CD14-positive monocyte (primary cell): ENCODE results near the gene NCBP1. TPM values are rescaled to one million over a fixed set of nuclear protein-coding genes. Genes with fewer than 3 reads are reported as not detected.
A peak's percentile ranks its signal among the peaks of the same experiment; 100 is the strongest.

Experiments
- DNase-seq, 3 donors: peaks; one replicate each; pipeline ENCODE4 v3.0.0-alpha.2; 2011 to 2022
- H2AFZ ChIP-seq: 2 replicates; pipeline ENCODE4 v1.6.0; 2012; ENCODE audit warnings: mild to moderate bottlenecking, low read depth, low read length, inconsistent platforms; ENCODE audit not compliant: insufficient read depth, poor library complexity, severe bottlenecking
- H3K27ac ChIP-seq, 2 donors: 1 replicate in 1 of 2; 2 replicates in 1 of 2; pipeline ENCODE4 v1.5.1; 2012 to 2013; ENCODE audit warnings: low read length in 2 of 2, control low read depth in 1 of 2, inconsistent platforms in 1 of 2, low read depth in 1 of 2, mild to moderate bottlenecking in 1 of 2
- H3K27me3 ChIP-seq, 2 donors: one replicate each; pipeline versions ENCODE4 v1.6.0 to v1.6.1; 2011 to 2013; ENCODE audit warnings: low read length in 2 of 2; ENCODE audit not compliant: control insufficient read depth in 2 of 2, insufficient read depth in 2 of 2
- H3K36me3 ChIP-seq, 2 donors: replicated peaks in 1 of 2; 1 replicate in 1 of 2; 2 replicates in 1 of 2; pipeline versions ENCODE4 v1.5.1 to v1.6.1; 2012 to 2013; ENCODE audit warnings: low read length in 2 of 2, control low read depth in 1 of 2, inconsistent platforms in 1 of 2, mild to moderate bottlenecking in 1 of 2; ENCODE audit not compliant: insufficient read depth in 2 of 2, control insufficient read depth in 1 of 2
- H3K4me1 ChIP-seq, 2 donors: 1 replicate in 1 of 2; 2 replicates in 1 of 2; pipeline versions ENCODE4 v1.5.1 to v1.6.1; 2012 to 2013; ENCODE audit warnings: low read length in 2 of 2, control low read depth in 1 of 2, inconsistent platforms in 1 of 2, mild to moderate bottlenecking in 1 of 2, moderate library complexity in 1 of 2; ENCODE audit not compliant: insufficient read depth in 2 of 2, control insufficient read depth in 1 of 2
- H3K4me2 ChIP-seq: replicated peaks from 2 replicates; pipeline ENCODE3; 2012; ENCODE audit warnings: low read length, moderate library complexity, mild to moderate bottlenecking; ENCODE audit not compliant: poor library complexity, severe bottlenecking; ENCODE audit errors: extremely low read depth
- H3K4me3 ChIP-seq, 3 experiments: fragments of 200-600 bp in 1 of 3; sonication (generic) in 1 of 3; replicated peaks in 1 of 3; 1 replicate in 2 of 3; 2 replicates in 1 of 3; pipeline ENCODE4 v1.5.1; 2011 to 2013; ENCODE audit warnings: low read length in 3 of 3, mild to moderate bottlenecking in 3 of 3, control low read depth in 2 of 3, low read depth in 2 of 3, inconsistent platforms in 1 of 3, moderate library complexity in 1 of 3
- H3K79me2 ChIP-seq: 2 replicates; pipeline ENCODE4 v1.6.0; 2012; ENCODE audit warnings: mild to moderate bottlenecking, control low read depth, inconsistent platforms, low read length, moderate library complexity; ENCODE audit not compliant: insufficient read depth
- H3K9ac ChIP-seq: 2 replicates; pipeline ENCODE4 v1.6.0; 2017; ENCODE audit warnings: low read length, mild to moderate bottlenecking; ENCODE audit not compliant: insufficient read depth, poor library complexity, severe bottlenecking
- H3K9me3 ChIP-seq, 2 donors: replicated peaks in 1 of 2; 1 replicate in 1 of 2; 2 replicates in 1 of 2; pipeline versions ENCODE4 v1.5.1 to v1.6.1; 2012 to 2013; ENCODE audit warnings: low read length in 2 of 2, control low read depth in 1 of 2; ENCODE audit not compliant: control insufficient read depth in 1 of 2, insufficient read depth in 1 of 2
- H4K20me1 ChIP-seq: 2 replicates; pipeline ENCODE4 v1.6.0; 2012; ENCODE audit warnings: mild to moderate bottlenecking, low read length, control low read depth, moderate library complexity; ENCODE audit not compliant: insufficient read depth
- H3K27ac Mint-ChIP-seq, 7 donors: one replicate each; pipeline ENCODE4 v1.8.0; 2020; ENCODE audit warnings: mild to moderate bottlenecking in 7 of 7, mixed read lengths in 7 of 7, moderate library complexity in 6 of 7, inconsistent platforms in 2 of 7
- H3K27me3 Mint-ChIP-seq, 3 donors: one replicate each; pipeline ENCODE4 v1.8.0; 2021 to 2022; ENCODE audit warnings: low read depth in 3 of 3, mild to moderate bottlenecking in 3 of 3, mixed read lengths in 3 of 3, moderate library complexity in 3 of 3, inconsistent platforms in 1 of 3
- H3K36me3 Mint-ChIP-seq, 2 donors: one replicate each; pipeline ENCODE4 v1.8.0; 2020; ENCODE audit warnings: mixed read lengths in 2 of 2, inconsistent platforms in 1 of 2, mild to moderate bottlenecking in 1 of 2
- H3K4me1 Mint-ChIP-seq: one replicate; pipeline ENCODE4 v1.8.0; 2020; ENCODE audit warnings: mild to moderate bottlenecking, mixed read lengths
- H3K4me3 Mint-ChIP-seq, 2 donors: one replicate each; pipeline ENCODE4 v1.8.0; 2020; ENCODE audit warnings: mild to moderate bottlenecking in 2 of 2, mixed read lengths in 2 of 2, moderate library complexity in 1 of 2
- H3K9me3 Mint-ChIP-seq, 7 donors: one replicate each; pipeline ENCODE4 v1.8.0; 2020 to 2022; ENCODE audit warnings: mixed read lengths in 7 of 7, mild to moderate bottlenecking in 6 of 7, moderate library complexity in 6 of 7, inconsistent platforms in 2 of 7
- CTCF ChIP-seq: fragments of 200-600 bp; IDR thresholded peaks from one replicate; pipeline ENCODE4 v1.8.0; 2022; ENCODE audit warnings: antibody characterized with exemption, mild to moderate bottlenecking
- WGBS: methylation state at CpG from one replicate; pipeline ENCODE4 v1.1.5; 2013; ENCODE audit warnings: missing lambda C conversion rate; ENCODE audit not compliant: insufficient coverage; 5-methylcytosine and 5-hydroxymethylcytosine counted together
- intact Hi-C, 2 donors: fragments of 100-400 bp; cut with micrococcal nuclease; formaldehyde crosslinking; loops; one replicate each; pipeline versions ENCODE4 v1.15.0 to v1.15.1; 2023
- polyA plus RNA-seq, 3 donors: library from polyadenylated mRNA; depleted of rRNA in 1 of 3; unstranded in 2 of 3; stranded (reverse) in 1 of 3; fragments of 300-500 nt in 2 of 3; fragments of >200 nt in 1 of 3; fragmentation: Illumina TruSeq in 2 of 3; gene quantifications; 1 replicate in 2 of 3; 2 replicates in 1 of 3; pipeline ENCODE4 v1.2.3, GENCODE V29; 2012 to 2021

Gene NCBP1
- polyA plus RNA-seq, 3 donors: 8.9 to 15.8 (median 11.1) TPM

GRCh38 chr9:97604901-97605645, 28.5 kb upstream of the NCBP1 start:
- no peak for DNase-seq
- intact Hi-C loops: no loop called here
- H3K9ac ChIP-seq: no peak overlapping the region
- no peak overlapping the region for H3K27ac ChIP-seq
- H3K4me1 Mint-ChIP-seq: no peaks in the 10 kb centered on the region
- H3K4me3 Mint-ChIP-seq: no peak overlapping the region
- no peaks in the 10 kb centered on the region for H3K9me3 ChIP-seq
- H3K27ac Mint-ChIP-seq: no peak overlapping the region
- H3K4me3 ChIP-seq: no peak overlapping the region
- H3K36me3 ChIP-seq: peaks cover 50 to 88% of the 10 kb centered on the region in 2 donors
- no peaks in the 10 kb centered on the region for H3K27me3 Mint-ChIP-seq
- no peaks in the 10 kb centered on the region for H3K9me3 Mint-ChIP-seq
- H3K27me3 ChIP-seq: no peaks in the 10 kb centered on the region
- WGBS: 96% methylated on average over 11 of the region's 17 CpGs
- H3K4me1 ChIP-seq: no peaks in the 10 kb centered on the region
- no peak overlapping the region for H2AFZ ChIP-seq
- peaks cover 68 to 80% of the 10 kb centered on the region in 2 donors for H3K36me3 Mint-ChIP-seq
- no peaks in the 10 kb centered on the region for H4K20me1 ChIP-seq
- no peak for TF ChIP-seq CTCF
- H3K4me2 ChIP-seq: no peak overlapping the region
- no peaks in the 10 kb centered on the region for H3K79me2 ChIP-seq

GRCh38 chr9:97615439-97616072, 18.1 kb upstream of the NCBP1 start:
- peak; percentile 83 for TF ChIP-seq CTCF

More at GRCh38 chr9:97615439-97616072, 18.1 kb upstream of the NCBP1 start:
- H4K20me1 ChIP-seq: no peaks in the 10 kb centered on the region
- no peak overlapping the region for H2AFZ ChIP-seq
- intact Hi-C loops: loop anchor here (1.0 to 10.0 kb wide), 6 partner anchors 148 to 761 kb away; partner anchors contain the start of gene ZNF782 (in 1 of the 2)
- no peaks in the 10 kb centered on the region for H3K4me1 ChIP-seq
- peak; percentile 39 to 63 (median 58) for DNase-seq
- peaks cover 36 to 45% of the 10 kb centered on the region in 2 donors for H3K36me3 Mint-ChIP-seq
- no peak overlapping the region for H3K4me2 ChIP-seq
- H3K4me1 Mint-ChIP-seq: peaks cover 3% of the 10 kb centered on the region
- no peak overlapping the region for H3K27ac ChIP-seq
- H3K79me2 ChIP-seq: no peaks in the 10 kb centered on the region
- H3K36me3 ChIP-seq: peaks cover 23 to 58% of the 10 kb centered on the region in 2 donors
- H3K9ac ChIP-seq: no peak overlapping the region
- no peak overlapping the region for H3K27ac Mint-ChIP-seq
- no peak overlapping the region for H3K4me3 ChIP-seq
- H3K27me3 ChIP-seq: no peaks in the 10 kb centered on the region
- peaks cover 0 to 2% (median 0%) of the 10 kb centered on the region in 3 donors for H3K27me3 Mint-ChIP-seq
- H3K4me3 Mint-ChIP-seq: no peak overlapping the region
- H3K9me3 ChIP-seq: no peaks in the 10 kb centered on the region
- peaks cover 0 to 4% (median 0%) of the 10 kb centered on the region in 7 donors for H3K9me3 Mint-ChIP-seq
